CD4-positive, alpha-beta T cell treated with Interleukin-4 for 1 hour (primary cell): Measurements from ENCODE around the gene CNN3.

ENCODE experiments used
- DNase-seq, 2 donors: peaks; one replicate each; pipeline ENCODE4 v3.0.0-alpha.2; 2020 to 2022

CNN3 gene

DNA sequence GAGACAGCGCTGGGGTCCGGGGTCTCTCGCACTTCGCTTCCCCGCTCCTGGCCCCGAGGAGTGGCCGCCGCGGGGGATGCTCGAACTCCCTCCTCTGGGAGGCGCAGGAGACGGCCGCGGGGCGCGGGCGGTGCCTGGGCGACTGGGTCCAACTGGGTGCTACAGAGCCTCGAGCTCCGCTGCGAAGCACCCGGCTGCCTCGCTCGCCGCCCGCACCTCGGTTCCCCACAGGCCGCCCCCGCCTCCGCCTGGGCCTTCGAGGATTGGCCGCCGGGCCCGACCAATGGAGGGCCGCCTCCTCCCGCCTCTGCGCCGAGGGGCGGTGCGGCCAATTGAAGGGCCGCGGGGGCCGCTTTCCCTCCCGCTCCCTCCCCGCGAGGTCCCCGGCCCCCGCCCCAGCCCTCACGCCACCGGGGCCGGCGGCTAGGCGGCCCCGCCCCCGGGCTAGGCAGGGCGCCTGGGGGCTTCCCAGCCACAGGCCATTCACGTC, at the start of gene CNN3:
CNN3 (minus strand) TSS at position 196 of the 490 bp plus-strand sequence. CDS start 216 bp downstream, outside the sequence.
- DNase-seq, result peak; percentile 65 to 77

DNA sequence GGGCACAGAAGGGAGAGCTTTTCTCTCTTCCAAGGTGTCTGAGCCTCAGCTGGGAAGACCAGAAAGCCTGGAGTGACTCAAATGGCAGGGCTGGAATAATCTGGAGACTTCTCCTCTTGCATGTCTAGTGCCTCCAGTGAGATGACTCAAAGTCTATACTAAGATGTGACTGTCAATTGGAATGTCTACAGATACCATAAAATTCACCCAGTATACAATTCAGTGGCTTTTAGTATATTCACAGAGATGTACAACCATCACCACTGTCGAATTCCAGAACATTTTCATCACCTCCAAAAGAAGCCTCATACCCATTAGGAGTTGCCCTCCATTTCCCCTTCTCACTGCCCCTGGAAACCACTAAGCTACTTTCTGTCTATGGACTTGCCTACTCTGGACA, 47.9 kb upstream of the CNN3 start:
- DNase-seq, result no peak

DNA sequence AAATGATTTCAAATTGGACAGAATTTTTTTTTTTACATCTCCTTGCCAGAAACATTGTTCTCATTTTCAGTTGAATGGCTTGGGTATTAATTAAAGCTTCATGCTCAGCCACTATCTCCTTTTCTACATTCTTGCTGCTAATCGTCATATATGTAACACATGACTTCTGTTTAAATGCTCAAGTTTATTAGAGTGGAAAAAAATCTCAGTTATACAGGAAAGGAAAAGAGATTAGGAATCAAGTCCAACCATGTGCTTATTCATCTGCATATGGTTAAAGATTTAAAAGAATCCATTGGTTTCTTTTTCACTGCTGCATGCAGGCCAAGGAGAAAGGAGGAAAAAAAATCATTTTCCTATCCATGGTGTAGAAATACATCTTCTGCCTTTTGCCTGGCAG, 47.3 kb upstream of the CNN3 start:
- DNase-seq, result no peak

DNA sequence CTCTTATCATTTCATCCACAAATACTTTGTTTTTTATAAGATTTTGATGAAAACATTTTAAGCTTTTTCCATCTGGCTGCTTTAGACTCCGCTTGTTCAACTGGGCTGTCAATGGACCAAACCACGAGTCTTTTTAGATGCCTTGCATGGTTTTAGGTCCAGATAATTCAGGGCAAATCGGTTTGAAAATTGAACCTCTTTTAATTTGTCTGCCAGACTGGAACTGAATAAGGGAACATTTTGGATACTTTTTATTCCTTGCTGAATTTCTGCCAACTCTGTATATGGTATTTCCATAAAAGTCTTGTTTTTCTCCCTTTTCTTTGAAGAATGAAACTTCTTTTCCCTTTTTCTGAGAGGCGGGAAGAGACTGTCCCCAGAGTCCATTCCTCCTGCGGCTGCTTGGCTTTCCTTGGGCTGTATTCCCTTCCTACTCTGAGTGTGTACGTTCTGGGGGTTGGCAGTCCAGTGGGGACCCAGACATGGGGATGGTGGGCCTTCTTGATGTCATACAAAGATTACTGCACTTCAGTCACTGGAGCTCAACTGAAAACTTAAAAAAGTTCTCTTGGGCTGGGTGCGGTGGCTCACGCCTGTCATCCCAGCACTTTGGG, 46.5 kb upstream of the CNN3 start:
- DNase-seq, result no peak

DNA sequence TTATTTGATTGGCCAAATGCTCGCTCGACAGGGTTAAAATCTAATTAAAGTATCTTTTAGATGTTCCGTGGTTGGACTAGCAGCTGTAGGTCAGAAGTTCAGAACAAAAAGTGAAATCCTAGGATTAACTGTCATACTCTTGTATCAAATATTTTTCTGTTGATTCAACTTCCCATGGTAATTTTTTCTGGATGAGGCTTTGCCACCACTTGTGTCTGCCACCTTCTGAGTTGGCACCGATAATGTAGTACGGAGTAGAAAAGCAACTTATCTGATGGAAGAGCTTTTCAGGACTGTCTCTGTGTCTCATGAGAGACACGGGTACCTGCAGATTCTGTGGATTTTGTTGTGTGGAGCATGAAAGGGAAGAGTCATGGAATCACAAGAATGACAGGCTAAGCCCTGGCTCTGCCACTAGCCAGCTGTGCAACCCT, 44.6 kb upstream of the CNN3 start:
- DNase-seq, result no peak

DNA sequence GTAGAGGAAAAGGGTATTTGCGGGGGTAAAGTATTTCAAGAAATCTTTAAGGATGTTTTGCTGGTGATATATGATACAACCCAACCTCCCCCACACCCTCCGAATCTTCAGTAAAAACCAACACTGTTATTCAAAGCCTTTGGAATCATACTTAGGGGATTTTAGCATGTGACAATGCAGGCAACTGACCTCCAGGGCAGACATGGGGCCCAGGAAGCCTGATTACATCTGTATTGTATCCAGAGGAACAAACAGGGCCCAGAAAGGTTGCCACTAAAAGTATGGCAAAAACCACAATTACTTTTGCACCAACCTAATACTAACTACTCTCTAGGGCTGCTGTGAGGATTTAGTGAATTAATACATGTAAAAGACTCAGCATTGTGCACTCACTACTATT, 43.9 kb upstream of the CNN3 start:
- no peak for DNase-seq

DNA sequence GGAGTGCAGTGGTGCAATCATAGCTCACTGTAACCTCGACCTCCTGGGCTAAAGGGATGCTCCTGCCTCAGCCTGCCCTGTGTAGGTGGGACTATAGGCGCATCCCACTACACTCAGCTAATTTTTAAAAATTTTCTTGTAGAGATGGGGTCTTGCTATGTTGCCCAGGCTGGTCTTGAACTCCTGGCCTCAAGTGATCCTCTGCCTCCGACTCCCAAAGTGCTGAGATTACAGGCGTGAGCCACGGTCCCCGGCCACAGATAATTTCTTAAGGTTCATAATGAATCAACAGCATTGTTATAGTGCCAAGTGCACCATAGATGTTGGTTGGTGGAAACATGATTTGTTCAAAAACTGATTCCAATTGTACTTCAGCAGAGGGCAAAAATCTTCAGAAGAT, 42.2 kb upstream of the CNN3 start:
- no peak for DNase-seq

DNA sequence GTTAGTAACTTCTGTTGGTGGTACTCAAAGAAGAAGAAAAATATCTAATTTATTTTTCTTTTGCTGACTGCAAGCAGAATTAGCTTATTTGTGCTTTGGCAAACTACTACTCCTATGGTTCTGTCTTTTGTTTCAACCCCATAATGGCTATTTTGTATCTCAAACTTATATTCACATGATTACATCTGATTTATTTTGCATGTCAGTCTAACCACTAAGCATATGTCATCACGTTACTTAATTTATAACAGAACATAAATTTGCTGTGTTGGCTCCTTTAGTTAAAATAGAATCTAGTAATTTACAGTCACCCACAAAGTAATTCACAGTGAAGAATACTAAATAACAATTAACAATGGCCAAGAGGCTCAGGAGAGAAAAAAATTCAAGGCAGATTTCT, 39.1 kb upstream of the CNN3 start:
- no peak for DNase-seq

DNA sequence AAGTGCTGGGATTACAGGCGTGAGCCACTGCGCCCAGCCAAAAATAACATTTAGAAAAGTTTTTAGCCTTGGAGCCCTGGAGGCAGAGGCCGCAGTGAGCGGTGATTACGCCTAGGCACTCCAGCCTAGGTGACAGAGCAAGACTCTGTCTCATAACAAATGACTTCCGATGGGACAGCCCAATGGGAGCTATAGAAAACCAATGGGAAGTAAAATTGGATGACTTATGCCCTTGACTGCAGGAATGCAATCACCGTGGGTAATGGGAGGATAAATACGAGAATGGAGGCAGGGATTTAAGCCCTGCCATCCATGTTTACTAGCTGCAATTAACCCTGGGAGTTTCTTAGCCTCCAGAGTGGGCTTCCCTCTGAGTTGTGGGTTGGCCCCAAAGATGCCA, 37.0 kb upstream of the CNN3 start:
- no peak for DNase-seq

DNA sequence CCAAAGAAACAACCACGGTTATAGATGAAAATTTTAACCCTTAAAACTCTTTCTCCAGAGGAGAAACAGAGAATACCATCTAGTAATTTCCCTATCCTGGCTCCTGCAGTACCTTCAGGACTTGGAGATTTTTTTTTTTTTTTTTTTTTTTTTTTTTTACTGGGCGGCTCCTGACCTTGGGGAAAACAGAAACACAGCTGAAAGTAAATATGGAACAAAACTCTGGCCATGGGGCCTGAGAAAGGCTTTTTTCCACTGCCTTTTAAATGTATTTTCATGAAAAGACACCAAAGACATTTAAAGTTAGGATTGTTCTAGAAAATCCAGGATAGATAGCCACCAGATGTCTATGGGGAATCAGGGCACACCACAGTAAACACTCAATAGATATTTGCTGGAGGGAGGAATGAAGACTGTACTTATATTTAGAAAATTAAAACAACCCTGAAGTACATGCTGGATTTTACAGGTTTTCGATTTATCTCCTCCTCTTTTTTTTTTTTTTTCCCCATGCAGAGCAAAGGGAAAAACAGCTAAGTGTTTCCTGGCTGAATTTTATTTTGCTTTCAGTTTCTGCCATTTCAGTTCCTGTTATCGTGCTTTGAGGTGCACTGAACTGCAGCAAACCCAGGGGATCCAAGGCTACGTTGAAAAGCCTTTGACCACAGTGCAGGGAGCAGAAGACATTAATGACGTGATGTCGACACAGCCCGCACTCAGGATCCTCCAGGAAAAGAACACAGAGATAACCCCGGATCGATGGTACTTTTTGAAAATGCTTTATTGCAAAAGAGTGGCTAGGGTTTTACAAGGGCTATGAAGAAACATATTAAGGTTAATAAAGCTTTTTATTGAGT, 35.7 kb upstream of the CNN3 start:
- DNase-seq, result peak; percentile 28 to 47

DNA sequence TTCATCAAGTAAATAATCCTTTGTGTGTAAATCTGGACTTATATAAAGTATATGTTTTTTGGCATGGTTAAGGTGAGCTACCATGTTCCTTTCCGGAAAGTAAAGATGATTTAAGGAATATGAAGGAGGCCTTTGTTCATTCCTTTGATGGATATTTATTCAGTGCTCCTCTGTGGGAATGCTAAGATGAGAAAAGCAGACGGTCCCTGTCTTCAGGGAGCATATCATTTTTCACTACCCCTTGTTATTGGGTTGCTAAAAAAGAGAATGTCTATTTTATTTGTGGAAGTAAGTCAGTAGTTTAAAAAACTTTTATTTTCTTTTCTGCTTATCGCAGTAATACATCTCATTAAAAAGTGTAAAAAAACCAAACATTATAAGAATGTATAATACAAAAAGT, 35.1 kb upstream of the CNN3 start:
- DNase-seq, result no peak

DNA sequence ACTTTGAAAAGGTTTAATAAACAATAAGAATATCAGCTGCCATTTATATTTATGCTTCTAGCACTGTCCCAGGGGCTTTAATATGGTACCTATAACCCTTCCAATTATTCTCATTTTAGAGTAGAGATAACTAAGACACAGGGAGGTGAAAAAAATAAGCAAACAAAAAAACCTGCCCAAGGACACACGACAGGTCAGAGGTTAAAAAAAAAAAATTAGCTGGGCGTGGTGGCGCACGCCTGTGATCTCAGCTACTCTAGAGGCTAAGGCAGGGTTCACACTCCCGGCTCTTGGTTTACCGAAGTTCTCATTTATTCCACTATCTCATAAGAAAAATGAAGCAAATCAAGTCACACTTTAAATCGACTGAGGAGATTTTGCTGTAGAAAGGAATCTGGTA, 34.7 kb upstream of the CNN3 start:
- DNase-seq, result no peak

DNA sequence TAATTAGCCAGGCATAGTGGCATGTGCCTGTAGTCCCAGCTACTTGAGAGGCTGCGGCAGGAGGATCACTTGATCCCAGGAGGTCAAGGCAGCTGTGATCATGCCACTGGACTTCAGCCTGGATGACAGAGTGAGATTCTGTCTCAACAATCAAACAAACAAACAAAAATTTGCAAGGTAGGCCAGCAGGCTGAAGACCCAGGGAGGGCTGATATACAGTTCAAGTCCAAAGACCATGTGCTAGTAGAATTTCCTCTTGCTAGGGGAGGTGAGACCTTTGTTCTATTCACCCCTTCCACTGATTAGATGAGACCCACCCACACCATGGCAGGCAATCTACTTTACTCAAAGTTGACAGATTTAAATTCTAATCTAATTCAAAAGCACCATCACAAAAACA, 31.2 kb upstream of the CNN3 start:
- no peak for DNase-seq

DNA sequence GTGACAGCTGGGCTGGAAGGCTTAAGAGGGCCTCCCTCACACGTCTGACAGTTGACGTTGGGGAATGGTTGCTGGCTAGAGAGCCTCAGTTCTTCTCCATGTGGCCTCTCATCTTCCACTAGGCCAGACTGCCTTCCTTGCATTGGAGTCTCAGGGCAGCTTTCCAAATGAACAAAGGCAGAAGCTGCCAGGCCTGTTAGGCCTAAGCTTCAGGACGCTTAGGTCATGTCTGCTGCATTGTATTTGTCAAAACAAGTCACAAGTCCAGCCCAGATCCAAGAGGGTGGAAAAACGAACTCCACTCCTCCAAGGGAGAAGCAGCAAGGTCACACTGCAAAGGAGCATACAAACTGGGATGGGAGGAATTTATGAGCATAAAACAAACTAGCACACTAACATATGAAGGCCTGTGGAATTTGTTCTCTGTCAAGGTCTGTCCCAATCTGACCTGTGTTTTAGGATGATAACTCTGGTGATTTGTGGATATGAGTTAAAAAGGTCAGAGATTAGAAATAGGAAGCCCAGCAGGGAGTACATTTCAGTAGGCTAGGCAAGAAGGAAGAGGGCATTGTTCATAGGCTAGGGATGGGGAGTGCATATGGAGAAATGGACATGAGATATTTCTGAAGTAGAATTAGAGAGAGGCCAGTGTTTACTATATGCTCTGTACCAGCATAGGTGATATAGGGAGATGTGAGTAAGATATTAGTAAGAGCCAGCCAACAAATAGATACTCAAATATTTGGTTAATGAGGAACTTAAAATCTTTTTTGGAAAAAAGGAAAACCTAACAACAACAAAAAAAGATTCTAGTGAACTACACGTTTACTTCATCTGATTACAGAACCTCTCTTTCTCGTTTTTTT, 29.1 kb upstream of the CNN3 start:
- no peak for DNase-seq

DNA sequence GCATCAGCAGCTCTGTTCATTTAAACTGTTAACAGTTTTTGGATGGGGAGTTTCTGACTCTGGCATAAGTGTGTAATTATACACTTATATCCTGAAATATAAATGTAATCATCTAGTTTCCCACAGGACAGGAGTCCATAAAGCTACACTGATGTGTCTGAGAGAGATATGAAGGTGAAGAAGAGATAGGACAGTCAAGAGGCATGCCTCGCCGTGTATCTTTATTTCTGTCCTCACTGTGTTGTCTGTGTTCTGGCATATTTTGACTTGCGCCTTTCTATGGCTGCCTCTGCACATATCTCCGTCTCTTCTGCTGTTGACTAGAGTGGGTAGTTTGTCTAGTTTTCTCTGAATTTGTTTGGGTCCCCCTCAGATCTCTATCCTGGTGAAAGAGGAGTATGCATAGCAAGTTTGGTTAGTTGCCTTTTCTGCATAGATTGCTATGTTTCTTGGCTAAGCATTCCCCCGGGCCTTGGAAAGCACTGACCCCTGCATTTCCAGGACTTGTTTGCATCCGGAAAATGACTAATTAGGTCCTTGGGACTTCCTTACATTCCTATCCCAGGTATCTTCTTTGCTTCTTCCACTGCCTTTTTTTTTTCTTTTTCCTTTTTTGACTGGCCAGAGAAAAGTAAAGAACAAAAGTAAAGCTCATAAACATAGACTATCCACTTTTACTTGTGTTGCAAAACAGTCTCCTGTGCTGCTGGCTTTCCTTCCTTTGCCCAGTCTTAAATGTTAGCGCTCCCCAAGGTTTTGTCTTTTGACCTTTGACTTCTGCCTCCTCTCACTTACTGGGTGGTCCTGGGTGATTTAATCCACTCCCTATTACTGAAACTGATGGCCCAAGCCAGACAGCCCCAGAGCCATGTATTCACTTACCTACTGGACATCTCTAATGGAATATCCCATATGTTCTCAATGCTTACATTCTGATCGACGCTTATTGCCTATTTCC, 27.6 kb upstream of the CNN3 start:
- no peak for DNase-seq

DNA sequence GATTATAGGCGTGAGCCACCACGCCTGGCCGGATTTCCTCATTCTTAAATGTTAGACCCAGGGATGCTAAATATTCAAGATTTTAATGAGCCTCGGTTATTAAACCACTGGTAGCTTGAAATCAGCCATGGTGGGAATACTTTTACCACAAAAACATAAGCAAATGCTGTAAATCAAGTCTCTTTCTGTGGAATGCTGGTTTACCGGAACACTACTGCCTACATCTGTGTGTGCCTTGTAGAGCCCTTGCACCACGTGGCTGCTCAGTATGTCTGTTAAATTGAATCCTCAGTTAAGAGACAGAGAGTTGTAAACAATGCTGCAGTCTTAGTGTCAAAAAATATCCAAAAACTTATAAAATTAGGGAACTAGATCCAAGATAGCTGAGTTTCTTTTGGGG, 26.8 kb upstream of the CNN3 start:
- DNase-seq, result no peak

DNA sequence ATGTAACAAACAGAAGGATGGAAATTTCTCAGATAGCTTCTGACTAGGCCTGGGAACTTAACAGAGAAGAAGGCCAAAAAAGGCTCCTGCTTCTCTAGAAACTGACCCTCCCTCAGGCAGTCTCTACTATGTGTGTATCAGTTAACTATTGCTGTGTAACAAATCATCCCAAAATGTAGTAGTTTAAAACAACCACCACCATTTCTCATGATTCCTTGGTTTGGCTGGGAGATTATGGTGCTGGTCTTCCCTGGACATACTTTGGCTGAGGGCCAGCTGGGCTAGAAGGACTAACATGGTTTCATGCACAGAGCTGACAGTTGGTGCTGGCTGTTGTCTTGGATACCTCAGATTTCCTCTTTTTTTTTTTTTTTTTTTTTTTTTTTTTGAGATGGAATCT, 26.2 kb upstream of the CNN3 start:
- DNase-seq, result no peak

DNA sequence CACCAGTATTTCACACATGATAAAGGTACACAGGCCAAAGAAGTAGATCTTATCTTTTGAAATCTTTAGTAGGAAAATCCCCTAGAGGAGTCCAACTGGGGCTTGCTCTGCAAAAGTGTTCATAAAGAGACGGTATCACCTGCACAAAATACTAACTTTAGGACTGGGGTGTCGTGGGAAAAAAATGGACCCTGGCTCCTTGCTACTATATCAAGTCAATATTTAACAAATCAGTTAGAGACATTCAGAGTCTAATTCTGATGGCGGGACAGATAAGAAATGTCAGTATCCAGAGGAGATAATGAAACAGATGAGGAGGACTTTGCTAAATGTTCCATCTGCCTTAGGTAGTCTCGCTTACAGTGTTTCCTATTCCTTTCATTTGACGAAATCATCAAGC, 25.6 kb upstream of the CNN3 start:
- DNase-seq, result no peak

DNA sequence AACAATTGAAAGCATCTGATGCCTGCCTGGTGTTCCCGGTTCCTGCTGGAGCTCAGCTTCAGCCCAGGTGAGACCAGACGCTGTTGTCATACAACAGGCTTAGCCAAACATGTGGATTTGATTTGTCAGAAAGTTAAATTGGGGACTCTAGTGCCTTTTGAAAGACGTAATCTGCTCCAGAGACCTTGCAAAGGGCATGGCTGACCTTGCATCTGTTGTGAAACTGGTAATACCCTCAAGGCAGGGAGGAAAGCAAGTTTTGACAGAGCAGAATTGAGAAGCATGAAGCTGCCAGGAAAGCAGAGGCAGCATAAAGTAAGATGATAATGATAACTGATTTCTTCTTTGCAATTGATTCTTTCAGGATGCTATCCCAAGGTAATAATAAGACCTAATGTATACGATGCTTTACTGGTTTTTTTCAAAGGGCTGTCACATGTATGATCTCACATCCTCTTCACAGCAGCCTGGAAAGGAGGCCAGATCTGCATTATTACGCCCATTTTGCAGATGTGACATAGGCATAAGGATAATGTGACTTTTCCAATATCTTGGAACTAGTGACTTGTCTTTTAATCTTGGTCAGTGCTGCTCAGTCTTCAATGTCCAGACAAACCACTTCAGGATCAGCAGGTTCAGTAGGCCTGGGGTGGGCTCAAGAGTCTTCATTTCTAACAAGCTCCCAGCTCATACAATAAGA, 24.7 kb upstream of the CNN3 start:
- no peak for DNase-seq

DNA sequence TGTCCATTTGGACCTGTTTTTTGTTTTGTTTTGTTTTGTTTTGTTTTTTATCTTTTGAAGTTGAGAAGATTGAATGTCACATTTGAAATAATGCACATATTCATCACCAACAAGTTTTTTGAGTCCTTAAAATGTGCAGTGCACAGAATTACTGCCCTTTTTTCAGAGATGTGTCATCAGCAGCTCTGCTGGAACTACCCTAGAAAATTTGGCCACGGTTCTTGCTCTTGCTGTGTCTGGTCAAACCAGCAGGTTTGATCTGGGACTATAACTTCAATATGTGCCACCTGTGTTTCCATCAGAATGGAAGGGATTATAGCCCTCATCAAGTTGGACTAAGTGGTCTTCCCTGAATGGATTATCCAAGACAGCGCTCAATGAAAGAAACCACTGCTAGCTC, 24.1 kb upstream of the CNN3 start:
- no peak for DNase-seq
